HepG2 (cell line): ENCODE data around the gene ZNF804A. TPM values are rescaled to one million over a fixed set of nuclear protein-coding genes. Genes with fewer than 3 reads are reported as not detected.

Experiments used
- ATAC-seq: fragments of 200-7000 bp; cut with Tn5 transposase; 3 replicates; pipeline ENCODE4 v1.9.1; 2020; ENCODE audit warnings: mild to moderate bottlenecking, moderate library complexity
- BruUV-seq: library from RNA; stranded (reverse); fragments of 400-500 nt; replicated peaks from 2 replicates; lab custom pipeline; 2021; lab: Mats Ljungman, UMichigan
- CTCF ChIA-PET: fragments of 300-600 bp; formaldehyde crosslinking; extraction: SDS; loops from one replicate; lab custom pipeline; 2021; ENCODE audit warnings: low total read pairs, inconsistent platforms, low intra/inter-chr PET ratio; lab: Yijun Ruan, JAX
- POLR2A ChIA-PET: fragments of 350-600 bp; sonication (Branson Sonifier 250); formaldehyde crosslinking; loops from one replicate; lab custom pipeline; 2020; ENCODE audit warnings: antibody characterized with exemption, inconsistent platforms; lab: Yijun Ruan, JAX
- DNase-seq: peaks from one replicate; pipeline ENCODE4 v3.0.0-alpha.2; 2015; ENCODE audit warnings: low spot score
- FAIRE-seq: peaks from 3 replicates; lab custom pipeline; 2011; peaks lifted over from hg19 to GRCh38; lab: Jason Lieb, UNC
- H2AFZ ChIP-seq: one replicate; pipeline ENCODE4 v1.6.1; 2011; ENCODE audit warnings: low read length, inconsistent platforms
- H3K27ac ChIP-seq: fragments of 300-600 bp; 3 replicates; pipeline ENCODE4 v1.8.0; 2011; ENCODE audit warnings: mixed run types, mild to moderate bottlenecking, mixed read lengths, low read length, inconsistent platforms; ENCODE audit not compliant: insufficient read depth; ENCODE audit errors: extremely low read length
- H3K27me3 ChIP-seq, 2 experiments: fragments of 200-600 bp in 1 of 2; 2 replicates in 1 of 2; 3 replicates in 1 of 2; pipeline versions ENCODE4 v1.6.0 to v1.8.0; 2011; ENCODE audit warnings: low read length in 2 of 2, mild to moderate bottlenecking in 2 of 2, moderate library complexity in 2 of 2, inconsistent platforms in 1 of 2; ENCODE audit not compliant: insufficient read depth in 2 of 2, control insufficient read depth in 1 of 2
- H3K36me3 ChIP-seq, 2 experiments: fragments of 200-600 bp in 1 of 2; replicated peaks in 1 of 2; 2 replicates in 1 of 2; 3 replicates in 1 of 2; pipeline versions ENCODE4 v1.5.1 to v1.8.0; 2011; ENCODE audit warnings: low read length in 2 of 2, inconsistent platforms in 1 of 2; ENCODE audit not compliant: insufficient read depth in 2 of 2, control insufficient read depth in 1 of 2
- H3K4me1 ChIP-seq: 2 replicates; pipeline ENCODE4 v1.5.1; 2012; ENCODE audit warnings: low read length, inconsistent platforms; ENCODE audit not compliant: insufficient read depth
- H3K4me2 ChIP-seq: 2 replicates; pipeline ENCODE4 v1.6.0; 2011; ENCODE audit warnings: low read depth, low read length, inconsistent platforms
- H3K4me3 ChIP-seq, 3 experiments: fragments of 200-600 bp in 1 of 3; sonication (generic), shearing (Covaris generic) in 1 of 3; replicated peaks in 1 of 3; 2 replicates each; pipeline ENCODE4 v1.5.1; 2011 to 2016; ENCODE audit warnings: low read length in 3 of 3, inconsistent platforms in 2 of 3, low read depth in 2 of 3, mild to moderate bottlenecking in 2 of 3, control low read depth in 1 of 3, mixed read lengths in 1 of 3; ENCODE audit not compliant: insufficient read depth in 1 of 3
- H3K79me2 ChIP-seq: one replicate; pipeline ENCODE4 v1.6.1; 2011; ENCODE audit warnings: low read length, inconsistent platforms; ENCODE audit not compliant: insufficient read depth
- H3K9ac ChIP-seq: 2 replicates; pipeline ENCODE4 v1.6.0; 2011; ENCODE audit warnings: mild to moderate bottlenecking, low read depth, low read length, inconsistent platforms; ENCODE audit not compliant: insufficient read depth
- H3K9me3 ChIP-seq: 2 replicates; pipeline ENCODE4 v1.5.1; 2012; ENCODE audit warnings: mild to moderate bottlenecking, low read length
- H4K20me1 ChIP-seq: 2 replicates; pipeline ENCODE4 v1.6.0; 2011; ENCODE audit warnings: inconsistent platforms, mild to moderate bottlenecking, low read length, moderate library complexity; ENCODE audit not compliant: insufficient read depth
- ATRX ChIP-seq: sonication (generic); formaldehyde crosslinking; IDR thresholded peaks from 2 replicates; pipeline ENCODE4 v1.4.0; 2020; ENCODE audit warnings: missing genetic modification reagents, borderline replicate concordance
- BRCA1 ChIP-seq: sonication (generic); formaldehyde crosslinking; IDR thresholded peaks from 2 replicates; pipeline ENCODE4 v1.4.0; 2020; ENCODE audit warnings: missing genetic modification reagents
- E2F1 ChIP-seq: sonication (generic); formaldehyde crosslinking; IDR thresholded peaks from 2 replicates; pipeline ENCODE4 v1.5.0; 2020; ENCODE audit warnings: missing genetic modification reagents
- EEA1 ChIP-seq: sonication (generic); formaldehyde crosslinking; IDR thresholded peaks from 2 replicates; pipeline ENCODE4 v1.5.1; 2020; ENCODE audit warnings: mild to moderate bottlenecking, missing genetic modification reagents, borderline replicate concordance
- ETV6 ChIP-seq: sonication (generic); formaldehyde crosslinking; conservative IDR thresholded peaks from 2 replicates; pipeline ENCODE4 v1.4.0; 2020; ENCODE audit warnings: missing genetic modification reagents
- FOXP1 ChIP-seq, 2 experiments: fragments of 450-650 bp in 1 of 2; IDR thresholded peaks; 2 replicates each; pipeline ENCODE4 v1.6.1; 2017 to 2018; ENCODE audit warnings: antibody characterized with exemption in 1 of 2
- HNRNPUL1 ChIP-seq: fragments of 200-400 bp; formaldehyde crosslinking; IDR thresholded peaks from 2 replicates; pipeline ENCODE4 v1.6.1; 2017; ENCODE audit warnings: low read depth, mild to moderate bottlenecking, low read length, moderate library complexity
- KDM4B ChIP-seq: sonication (generic); formaldehyde crosslinking; IDR thresholded peaks from 2 replicates; pipeline ENCODE4 v1.4.0; 2020; ENCODE audit warnings: missing genetic modification reagents
- KLF6 ChIP-seq: IDR thresholded peaks from 2 replicates; pipeline ENCODE4 v1.8.0; 2016; ENCODE audit warnings: missing biosample characterization, missing genetic modification reagents
- MIER3 ChIP-seq: IDR thresholded peaks from 2 replicates; pipeline ENCODE4 v1.6.1; 2016; ENCODE audit warnings: missing compliant biosample characterization, borderline replicate concordance
- MLX ChIP-seq: IDR thresholded peaks from 2 replicates; pipeline ENCODE4 v1.6.1; 2016
- NCOA5 ChIP-seq: sonication (generic); formaldehyde crosslinking; IDR thresholded peaks from 2 replicates; pipeline ENCODE4 v1.4.0; 2020; ENCODE audit warnings: missing genetic modification reagents
- TAF1 ChIP-seq: sonication (generic); formaldehyde crosslinking; IDR thresholded peaks from 2 replicates; pipeline ENCODE4 v1.4.0; 2020; ENCODE audit warnings: missing genetic modification reagents
- TRIM24 ChIP-seq: sonication (generic); formaldehyde crosslinking; IDR thresholded peaks from 2 replicates; pipeline ENCODE4 v1.8.0; 2022; ENCODE audit warnings: mild to moderate bottlenecking, missing genetic modification reagents
- ZFY ChIP-seq: sonication (generic); formaldehyde crosslinking; IDR thresholded peaks from 2 replicates; pipeline ENCODE4 v1.4.0; 2020; ENCODE audit warnings: missing genetic modification reagents
- ZNF205 ChIP-seq: IDR thresholded peaks from 2 replicates; pipeline ENCODE4 v1.6.1; 2018; ENCODE audit warnings: missing biosample characterization, missing genetic modification reagents
- ZNF30 ChIP-seq: sonication (generic); formaldehyde crosslinking; IDR thresholded peaks from 2 replicates; pipeline ENCODE4 v1.5.0; 2020; ENCODE audit warnings: mild to moderate bottlenecking, missing genetic modification reagents
- ZNF367 ChIP-seq: sonication (generic); formaldehyde crosslinking; IDR thresholded peaks from 2 replicates; pipeline ENCODE4 v1.4.0; 2020; ENCODE audit warnings: missing genetic modification reagents, borderline replicate concordance
- ZNF512 ChIP-seq: sonication (generic); formaldehyde crosslinking; IDR thresholded peaks from 2 replicates; pipeline ENCODE4 v1.4.0; 2020; ENCODE audit warnings: mild to moderate bottlenecking, missing genetic modification reagents
- ZNF7 ChIP-seq: IDR thresholded peaks from 2 replicates; pipeline ENCODE4 v1.6.1; 2016; ENCODE audit warnings: missing biosample characterization, missing genetic modification reagents
- WGBS: methylation state at CpG from one replicate; pipeline ENCODE4 v1.1.6; 2017; ENCODE audit warnings: low lambda C conversion rate; 5-methylcytosine and 5-hydroxymethylcytosine counted together
- in situ Hi-C: cut with HindIII; loops from 2 replicates; pipeline ENCODE4 v1.10.0; 2017; ENCODE audit warnings: low pct_unique_long_range_greater_than_20kb; ENCODE audit not compliant: extremely low pct_ligation_motif_present
- intact Hi-C: fragments of 100-400 bp; cut with micrococcal nuclease; formaldehyde crosslinking; loops from one replicate; pipeline ENCODE4 v1.10.0; 2022; ENCODE audit not compliant: unreplicated experiment
- polyA plus RNA-seq, 8 experiments: library from polyadenylated mRNA; depleted of rRNA in 3 of 8; stranded (reverse) in 7 of 8; unstranded in 1 of 8; fragments of >200 nt; fragmentation: Illumina TruSeq in 4 of 8; extraction: Trizol in 4 of 8; gene quantifications; 2 replicates each; pipeline versions ENCODE4 v1.2.1 to v1.2.3, GENCODE V29; 2011 to 2016; ENCODE audit warnings: low read depth in 4 of 8, missing spikeins in 1 of 8, mixed read lengths in 1 of 8; ENCODE audit not compliant: insufficient read depth in 1 of 8
- total RNA-seq, 5 experiments: library from RNA; depleted of rRNA; stranded (reverse); fragments of >200 nt; fragmentation: Illumina TruSeq; extraction: Trizol; gene quantifications; 2 replicates each; pipeline ENCODE4 v1.2.3, GENCODE V29; 2016; ENCODE audit warnings: low read depth in 1 of 5

ZNF804A gene
- total and polyA plus RNA-seq, 2 of the 13 experiments (the other 11 are each of a cell fraction or from before 2014, with no cell fraction given), result 0.07 to 0.09 TPM

GRCh38 chr2:184689638-184690037 lies 91.3 kb downstream of the ZNF804A start:
- DNase-seq (no peak), FAIRE-seq (no peak), ATAC-seq (no peak)
- Histone ChIP-seq H3K27me3 (no peaks in the 10 kb centered on the region), H3K9me3 (no peaks in the 10 kb centered on the region), H3K36me3 (no peaks in the 10 kb centered on the region), H3K9ac (no peak overlapping the region), H3K4me1 (no peaks in the 10 kb centered on the region), H2AFZ (no peak overlapping the region), H3K4me2 (no peak overlapping the region), H3K4me3 (no peak overlapping the region), H4K20me1 (no peaks in the 10 kb centered on the region), H3K27ac (no peak overlapping the region), H3K79me2 (no peaks in the 10 kb centered on the region)
- in situ Hi-C loops (no loop called here), intact Hi-C loops (no loop called here)
- no TSS peak for BruUV-seq
- ChIA-PET POLR2A (no interaction called here), CTCF (no interaction called here)
- TF ChIP-seq ZNF367 (CRISPR knock-in tag) (no peak), TRIM24 (CRISPR knock-in tag) (no peak), ZFY (no peak), BRCA1 (CRISPR knock-in tag) (no peak), NCOA5 (CRISPR knock-in tag) (no peak), MLX (CRISPR knock-in tag) (no peak), ZNF7 (no peak), MIER3 (CRISPR knock-in tag) (no peak), ZNF512 (no peak), ATRX (no peak), KDM4B (CRISPR knock-in tag) (no peak), ZNF205 (CRISPR knock-in tag) (no peak), ZNF30 (no peak), E2F1 (CRISPR knock-in tag) (no peak), ETV6 (no peak), HNRNPUL1 (no peak), KLF6 (CRISPR knock-in tag) (no peak), EEA1 (no peak), FOXP1 (IDR thresholded peaks at IDR 0.05) (no peak), FOXP1 (CRISPR knock-in tag; IDR thresholded peaks at IDR 0.05) (no peak), TAF1 (CRISPR knock-in tag) (no peak)
- WGBS, result 3% methylated on average over 1 of the region's 1 CpG
